ENCODE data around the gene DAP.
"Not testable (repeated sequence)": the region's sequence is repeated elsewhere in the genome, so short reads cannot be mapped to it uniquely, and the experiment has no call there.

DAP gene

DNA sequence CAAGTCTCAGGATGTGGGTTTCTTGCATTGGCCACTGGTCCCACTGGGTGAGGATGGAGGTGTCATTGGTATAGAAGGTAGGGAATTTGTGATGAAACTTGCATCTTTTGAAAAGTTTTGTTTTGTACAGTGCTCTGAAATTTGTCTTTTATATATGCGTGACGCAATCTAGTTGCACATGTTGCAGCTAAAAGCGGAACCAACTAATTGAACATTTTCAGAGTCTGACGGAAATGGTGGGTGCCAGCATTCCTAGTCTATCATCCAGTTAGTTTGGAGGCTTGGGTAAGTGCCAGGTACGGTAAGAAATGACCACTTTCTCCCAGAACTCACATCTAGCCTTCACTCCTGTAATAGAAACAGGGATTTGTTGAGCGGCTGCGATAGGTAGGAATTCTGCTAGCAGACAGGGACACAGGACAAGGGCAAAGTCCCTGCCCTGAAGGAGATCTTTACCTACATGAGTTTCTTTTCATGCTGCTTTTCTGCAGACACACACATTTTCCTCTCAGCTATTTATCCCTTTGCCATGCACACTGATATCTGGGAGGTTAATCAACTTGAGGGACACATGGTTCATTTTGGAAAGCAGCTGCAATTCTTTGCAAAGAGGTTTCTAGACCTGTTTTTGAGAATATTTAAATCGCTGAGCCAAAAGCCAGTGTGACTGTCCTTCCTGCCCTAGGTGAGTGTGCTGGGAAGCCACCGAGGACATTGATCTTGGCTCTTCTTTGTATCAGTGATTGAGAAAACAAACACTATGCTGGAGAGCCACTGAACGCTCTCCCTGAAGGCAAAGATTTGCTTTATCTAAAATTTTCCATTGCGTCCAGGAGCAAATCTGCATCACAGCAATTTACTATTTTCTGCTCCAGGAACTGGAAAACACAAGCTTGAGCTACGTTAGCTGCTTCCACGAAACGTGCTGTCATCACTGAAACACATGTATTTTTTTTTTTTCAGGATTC, 89.7 kb downstream of the DAP start:
- no peak for DNase-seq (ENCODE audit: low spot score)

GRCh38 chr5:10669983-10670382, 91.1 kb downstream of the DAP start:
- no peak for DNase-seq (ENCODE audit: low spot score)

DNA sequence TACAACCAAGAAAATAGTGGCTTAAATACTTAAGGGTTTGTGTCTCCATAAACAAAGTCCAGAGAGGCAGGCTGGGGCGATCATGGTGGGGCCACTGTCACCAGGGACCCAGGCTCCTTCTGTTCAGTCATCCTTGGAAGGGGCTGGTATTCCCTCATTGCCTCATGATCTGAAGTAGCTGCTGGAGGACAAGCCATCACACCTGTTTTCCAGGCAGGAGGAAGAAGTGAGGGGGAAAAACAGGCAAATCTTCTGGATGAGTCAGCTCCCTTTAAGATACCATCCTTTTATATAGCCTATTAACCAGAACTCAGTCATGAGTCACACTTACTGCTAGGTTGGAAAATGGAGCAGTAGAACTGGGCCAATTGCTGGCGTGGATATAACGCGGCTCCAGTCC, 92.3 kb downstream of the DAP start:
- DNase-seq (ENCODE audit: low spot score): no peak

DNA sequence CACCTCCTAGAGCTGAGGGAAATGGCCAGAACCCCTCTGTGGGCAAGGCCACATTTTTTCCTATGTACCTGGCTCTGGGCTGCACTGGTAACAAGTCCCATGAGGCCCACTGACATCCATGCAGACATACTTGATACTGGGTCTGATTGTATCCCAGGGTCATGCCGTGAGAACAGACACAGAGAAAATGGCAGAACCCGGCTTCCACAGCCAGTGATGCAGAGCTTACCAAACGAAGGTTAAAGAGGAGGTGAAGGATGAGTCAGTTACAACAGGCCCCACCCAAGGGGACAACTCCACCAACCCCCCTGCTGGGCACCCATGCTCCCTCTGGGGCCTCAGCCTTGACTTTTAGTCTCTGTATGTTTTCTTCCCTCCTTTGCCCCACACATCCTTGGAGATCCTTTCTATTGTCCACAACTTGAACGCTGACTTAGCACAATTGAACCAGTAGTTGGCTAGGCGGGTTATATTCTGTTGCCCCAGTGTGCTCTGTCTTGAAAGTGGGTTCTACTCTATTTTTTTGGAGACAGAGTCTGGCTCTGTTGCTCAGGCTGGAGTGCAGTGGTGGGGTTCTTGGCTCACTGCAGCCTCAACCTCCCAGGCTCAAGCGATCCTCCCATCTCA, 93.5 kb downstream of the DAP start:
- DNase-seq (ENCODE audit: low spot score): no peak

- DNase-seq (ENCODE audit: low spot score): no peak
Measured at GRCh38 chr5:10666531-10667299, 94.3 kb downstream of the DAP start.

- no peak for DNase-seq (ENCODE audit: low spot score)
Measured at GRCh38 chr5:10665799-10666198, 95.2 kb downstream of the DAP start.

GRCh38 chr5:10664180-10664769, 96.8 kb downstream of the DAP start:
- DNase-seq (ENCODE audit: low spot score): not testable (repeated sequence)

- DNase-seq (ENCODE audit: low spot score): no peak
Measured at GRCh38 chr5:10663489-10664179, 97.4 kb downstream of the DAP start.

DNA sequence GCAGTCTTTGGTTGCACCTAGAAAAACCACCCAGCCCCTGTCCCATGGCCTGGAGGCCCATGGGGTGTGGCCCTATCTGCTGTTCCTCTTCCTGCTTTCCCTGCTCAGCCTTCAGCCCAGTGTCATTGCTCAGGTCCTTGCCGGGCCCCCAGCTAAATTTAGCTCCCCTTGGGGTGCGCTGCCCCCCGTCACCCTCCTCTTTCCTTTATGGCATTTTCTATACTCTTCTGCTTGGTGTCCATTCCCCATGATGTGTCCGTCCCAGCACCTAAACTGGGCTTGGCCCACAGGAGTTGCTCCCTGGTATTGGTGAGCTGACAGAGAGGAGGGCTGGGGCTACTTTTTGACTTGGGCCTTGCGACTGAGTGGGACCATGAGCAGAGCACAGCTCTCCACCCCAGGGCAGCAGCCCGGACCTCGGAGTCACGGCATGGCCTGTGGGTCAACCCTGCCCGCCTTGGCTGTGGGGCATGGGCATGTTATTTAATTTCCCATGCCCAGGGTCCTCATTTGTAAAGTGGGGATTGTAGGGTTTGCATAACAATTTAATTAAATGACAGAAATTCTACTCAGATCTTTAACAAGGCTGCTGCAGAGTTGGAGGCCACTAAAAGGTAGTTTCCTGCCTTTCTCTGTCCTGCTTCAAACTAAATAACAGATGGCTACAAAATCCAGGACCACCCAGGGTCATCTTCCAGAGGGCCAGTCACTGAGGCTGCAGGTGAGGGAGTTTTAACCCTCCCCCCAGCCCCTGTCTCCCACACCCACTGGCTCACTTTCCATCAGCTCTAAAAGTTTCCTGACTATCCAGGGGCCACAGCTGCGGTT, 98.2 kb downstream of the DAP start:
- no peak for DNase-seq (ENCODE audit: low spot score)

- DNase-seq (ENCODE audit: low spot score): no peak
Measured at GRCh38 chr5:10662083-10662482, 99.0 kb downstream of the DAP start.

DNA sequence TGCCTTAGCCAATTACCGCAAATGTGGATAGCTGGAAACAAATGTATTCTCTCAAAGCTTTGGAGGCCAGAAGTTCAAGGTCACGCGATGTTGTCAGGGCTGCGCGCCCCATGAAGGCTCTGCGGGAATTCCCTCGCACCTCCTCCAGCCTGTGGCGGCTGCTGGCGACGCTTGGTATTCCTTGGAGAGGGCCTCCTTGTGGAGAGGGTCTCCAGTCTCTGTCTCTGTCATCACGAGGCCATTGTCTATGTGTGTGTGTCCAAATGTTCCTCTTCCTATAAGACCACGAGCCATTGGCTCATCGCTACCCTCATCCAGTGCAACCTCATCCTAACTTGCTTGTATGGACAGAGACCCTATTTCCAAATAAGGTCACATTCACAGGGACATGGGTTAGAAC, 99.6 kb downstream of the DAP start:
- DNase-seq (ENCODE audit: low spot score): no peak

DNA sequence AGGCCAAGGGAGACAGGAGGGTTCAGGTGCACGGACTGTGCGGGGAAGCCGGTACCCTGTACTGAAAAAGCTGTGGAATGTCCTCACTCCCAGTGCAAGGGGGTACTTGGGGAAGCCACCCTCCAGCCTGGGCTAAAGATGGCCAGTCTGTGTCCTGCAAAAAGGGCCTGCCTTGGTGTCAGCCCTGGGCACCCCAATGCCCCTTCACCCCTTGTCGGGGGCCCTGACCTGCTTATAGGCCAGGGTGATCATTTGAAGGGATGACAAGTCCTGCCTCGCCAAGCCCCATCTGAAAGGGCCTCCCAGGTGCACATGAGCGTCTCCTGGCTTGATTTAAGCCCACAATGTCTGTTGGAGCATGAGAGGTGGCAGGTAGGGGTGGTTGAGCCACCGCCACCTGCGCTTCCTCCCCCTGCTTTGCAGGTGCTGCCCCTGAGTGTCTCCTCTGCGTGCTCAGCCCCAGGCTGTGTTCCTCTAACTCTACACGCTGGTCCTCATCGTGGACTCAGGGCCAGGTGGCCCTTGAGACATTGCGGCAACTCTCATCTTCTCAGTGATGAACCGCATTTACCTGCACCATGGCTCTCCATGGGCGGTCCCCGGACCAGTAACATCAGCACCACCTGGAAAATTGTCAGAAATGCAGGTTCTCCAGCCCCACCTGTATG, 100.2 kb downstream of the DAP start:
- no peak for DNase-seq (ENCODE audit: low spot score)

DNA sequence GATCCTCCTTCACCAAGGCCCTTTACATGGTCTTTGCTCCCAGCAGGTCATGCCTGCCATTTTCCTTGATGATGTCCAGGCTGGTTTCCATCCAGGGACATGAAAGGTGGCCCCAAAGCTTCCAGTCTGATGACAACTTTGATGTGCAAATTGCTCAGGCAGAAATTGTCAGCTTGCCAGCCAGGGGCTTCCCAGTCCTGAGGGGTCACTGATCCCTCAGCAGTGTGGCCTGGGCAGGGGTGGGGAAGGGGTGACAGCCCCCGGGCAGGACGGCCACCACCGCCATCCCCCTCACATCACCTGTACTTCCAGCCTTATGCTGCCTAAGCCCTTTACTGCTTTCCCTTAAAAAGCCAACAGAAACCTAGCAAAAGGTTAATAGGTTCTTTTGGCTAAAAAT, 100.9 kb downstream of the DAP start:
- no peak for DNase-seq (ENCODE audit: low spot score)

DNA sequence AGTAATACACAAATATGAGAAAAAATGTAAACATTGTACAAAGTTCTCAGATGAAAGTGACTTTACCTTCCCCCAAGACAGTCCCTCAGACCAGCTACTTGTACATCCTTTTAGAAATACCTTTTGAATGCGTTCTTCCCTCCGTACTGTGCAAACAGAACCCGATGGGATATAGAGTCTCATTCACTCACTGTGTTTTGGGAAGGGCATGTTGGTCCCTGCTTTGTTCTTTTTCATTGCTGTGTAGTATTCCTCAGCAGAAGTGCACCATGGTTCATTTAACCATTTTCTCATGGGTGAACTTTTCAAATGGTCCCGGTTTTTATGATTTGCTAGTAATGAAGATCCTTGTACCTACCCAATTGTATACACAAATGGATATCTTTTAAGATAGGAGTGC, 102.8 kb downstream of the DAP start:
- no peak for DNase-seq (ENCODE audit: low spot score)

DNA sequence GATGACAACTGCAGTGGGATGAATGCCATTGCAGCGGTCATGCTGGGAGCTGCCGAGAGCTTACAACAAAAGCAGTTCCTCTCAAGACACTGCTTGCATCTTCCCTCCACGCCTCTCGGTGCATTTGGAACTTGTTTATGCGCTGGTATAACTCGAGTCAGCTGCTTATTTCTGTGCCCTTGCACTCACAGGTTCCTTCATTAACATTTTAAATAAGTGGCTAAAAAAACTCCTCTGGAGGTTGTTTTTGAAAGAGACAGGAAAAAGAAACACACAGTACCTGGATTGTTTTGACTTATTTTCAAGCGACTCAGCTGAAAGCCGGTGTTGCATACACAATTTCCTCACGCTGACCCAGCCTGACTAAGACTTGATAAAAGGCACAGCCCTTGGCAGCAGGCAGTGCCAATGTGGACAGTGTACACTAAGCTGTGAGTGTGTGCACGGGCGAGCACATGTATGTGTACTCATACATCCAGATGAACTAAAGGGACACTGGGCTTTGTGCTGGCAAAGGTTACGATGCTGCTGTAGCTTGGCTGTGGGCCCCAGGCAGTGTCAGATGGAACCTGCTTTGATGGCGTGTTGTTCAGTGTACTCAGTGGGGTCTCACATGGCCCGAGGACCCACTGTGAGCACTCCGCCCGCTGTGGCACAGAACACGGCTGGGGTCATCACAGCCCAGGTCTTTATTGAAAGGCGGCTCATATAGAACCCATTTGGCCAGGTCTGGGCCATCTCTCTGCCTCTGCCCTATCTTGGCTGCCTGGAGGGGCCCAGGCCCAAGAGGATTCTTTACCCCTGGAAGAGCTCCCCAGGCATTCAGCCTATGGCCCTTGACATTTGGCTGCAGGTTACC, 104.8 kb downstream of the DAP start:
- no peak for DNase-seq (ENCODE audit: low spot score)

DNA sequence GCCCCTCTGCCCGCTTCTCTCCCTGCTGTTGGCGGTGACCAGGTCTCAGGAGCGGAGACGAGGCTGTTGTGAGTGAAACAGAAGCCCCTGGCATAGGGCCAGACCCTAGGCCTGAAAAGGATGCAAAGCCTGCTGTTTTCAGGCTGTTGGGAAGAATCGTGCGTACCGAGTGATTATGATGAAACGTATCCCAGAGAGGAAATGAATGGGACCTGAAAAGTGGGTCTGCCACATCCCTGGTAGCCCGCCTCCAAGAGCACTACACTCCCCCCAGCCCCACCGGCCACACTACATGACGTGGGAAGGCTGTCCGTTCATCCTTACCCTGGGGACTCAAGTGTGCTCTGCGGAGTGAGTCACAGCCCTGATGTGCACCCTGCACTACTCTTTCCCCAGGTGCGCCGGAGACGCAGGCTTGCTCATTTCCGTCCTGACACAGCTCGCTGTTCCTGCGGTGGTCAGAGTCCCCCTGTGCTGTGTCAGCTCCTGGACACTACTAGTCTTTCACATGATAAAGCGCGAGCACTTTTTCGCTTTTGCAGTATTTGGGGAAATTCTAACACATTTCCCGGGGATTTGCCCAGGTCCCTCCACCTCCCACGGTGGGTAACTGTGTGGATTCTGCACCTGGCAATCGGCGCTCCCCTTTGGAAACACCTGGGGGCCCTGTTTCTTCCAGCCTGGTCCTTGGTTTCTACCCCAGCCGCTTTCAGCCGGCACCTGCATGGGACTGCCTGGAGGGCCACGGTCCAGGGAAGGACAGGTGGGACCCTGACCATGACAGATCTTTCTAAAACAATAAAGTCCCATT, 105.7 kb downstream of the DAP start:
- DNase-seq (ENCODE audit: low spot score): no peak

- DNase-seq (ENCODE audit: low spot score): no peak
Measured at GRCh38 chr5:10654566-10654965, 106.5 kb downstream of the DAP start.

- no peak for DNase-seq (ENCODE audit: low spot score)
Measured at GRCh38 chr5:10653751-10654400, 107.2 kb downstream of the DAP start.

Measured in CD4-positive, alpha-beta T cell treated with Interleukin-2 at 100 ng/mL for 4 hours (primary cell).